Frontal cortex (tissue), 4 donors: ENCODE data around the gene JUND. TPM values are rescaled to one million over a fixed set of nuclear protein-coding genes. Genes with fewer than 3 reads are reported as not detected.
A peak's percentile ranks its signal among the peaks of the same experiment; 100 is the strongest.

ENCODE experiments used
- DNase-seq, 2 donors: peaks; one replicate each; pipeline ENCODE4 v3.0.0; 2012; ENCODE audit warnings: low spot score in 2 of 2
- FAIRE-seq: peaks from 2 replicates; lab custom pipeline; 2012; peaks lifted over from hg19 to GRCh38; lab: Jason Lieb, UNC
- small RNA-seq: library from RNA; depleted of rRNA; stranded (forward); fragments of <200 nt; gene quantifications from one replicate; pipeline ENCODE3, GENCODE V24; 2014
- total RNA-seq: library from RNA; depleted of rRNA; stranded (reverse); fragments of >200 nt; gene quantifications from one replicate; pipeline ENCODE4 v1.2.3, GENCODE V29; 2014
- donor health status: control.
- donor health status: control.
- donor health status: control.

JUND gene
- total RNA-seq, 1 donor from 2014 or later, result 35.5 TPM

DNA sequence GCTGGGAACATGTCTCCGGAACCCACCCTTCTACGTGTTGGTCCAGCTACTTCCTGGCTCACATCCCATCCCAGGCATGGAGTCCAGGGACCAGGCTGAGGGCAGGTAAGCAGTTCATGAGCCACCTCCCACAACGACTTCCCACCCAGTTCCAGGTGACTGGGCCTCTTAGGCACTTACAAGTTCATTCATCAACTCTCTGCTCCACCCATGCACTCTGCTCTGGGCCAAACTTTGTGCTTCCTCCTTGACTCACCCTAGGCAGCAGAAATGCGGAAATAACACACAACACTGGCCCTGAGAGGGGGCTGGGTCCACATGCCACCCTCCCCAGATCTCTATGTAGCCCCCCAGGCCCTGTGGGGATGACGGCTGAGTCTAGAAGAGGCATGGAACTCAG, 27.7 kb downstream of the JUND start:
- no peak for FAIRE-seq
- no peak for DNase-seq

DNA sequence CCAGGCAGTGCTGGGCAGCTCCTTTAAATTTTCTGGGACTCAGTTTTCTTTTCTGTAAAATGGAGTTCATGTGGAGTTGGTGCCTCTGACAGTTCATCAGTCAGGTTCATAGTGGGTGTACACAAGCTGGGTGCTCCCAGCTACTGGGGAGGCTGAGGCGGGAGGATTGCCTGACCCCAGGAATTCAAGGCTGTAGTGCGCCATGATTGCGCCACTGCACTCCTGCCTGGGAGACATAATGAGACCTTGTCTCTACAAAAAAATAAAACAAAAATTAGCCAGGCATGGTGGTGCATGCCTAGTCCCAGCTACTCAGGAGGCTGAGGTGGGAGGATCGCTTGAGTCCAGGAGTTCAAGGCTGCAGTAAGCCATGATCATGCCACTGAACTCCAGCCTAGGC, 28.3 kb downstream of the JUND start:
- DNase-seq (no peak), FAIRE-seq (no peak)

DNA sequence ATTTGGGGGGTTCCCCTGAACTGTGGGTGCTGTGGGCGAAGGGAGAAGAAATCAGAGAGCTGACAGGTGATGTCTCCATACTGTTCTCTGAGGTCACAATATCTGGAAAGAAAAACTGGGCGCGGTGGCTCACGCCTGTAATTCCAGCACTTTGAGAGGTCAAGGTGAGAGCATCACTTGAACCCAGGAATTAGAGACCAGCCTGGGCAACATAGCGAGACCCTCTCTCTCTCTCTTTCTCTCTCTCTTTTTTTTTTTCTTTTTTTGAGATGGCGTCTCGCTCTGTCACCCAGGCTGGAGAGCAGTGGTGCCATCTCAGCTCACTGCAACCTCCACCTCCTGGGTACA, 29.1 kb downstream of the JUND start:
- FAIRE-seq (no peak), DNase-seq (no peak)

DNA sequence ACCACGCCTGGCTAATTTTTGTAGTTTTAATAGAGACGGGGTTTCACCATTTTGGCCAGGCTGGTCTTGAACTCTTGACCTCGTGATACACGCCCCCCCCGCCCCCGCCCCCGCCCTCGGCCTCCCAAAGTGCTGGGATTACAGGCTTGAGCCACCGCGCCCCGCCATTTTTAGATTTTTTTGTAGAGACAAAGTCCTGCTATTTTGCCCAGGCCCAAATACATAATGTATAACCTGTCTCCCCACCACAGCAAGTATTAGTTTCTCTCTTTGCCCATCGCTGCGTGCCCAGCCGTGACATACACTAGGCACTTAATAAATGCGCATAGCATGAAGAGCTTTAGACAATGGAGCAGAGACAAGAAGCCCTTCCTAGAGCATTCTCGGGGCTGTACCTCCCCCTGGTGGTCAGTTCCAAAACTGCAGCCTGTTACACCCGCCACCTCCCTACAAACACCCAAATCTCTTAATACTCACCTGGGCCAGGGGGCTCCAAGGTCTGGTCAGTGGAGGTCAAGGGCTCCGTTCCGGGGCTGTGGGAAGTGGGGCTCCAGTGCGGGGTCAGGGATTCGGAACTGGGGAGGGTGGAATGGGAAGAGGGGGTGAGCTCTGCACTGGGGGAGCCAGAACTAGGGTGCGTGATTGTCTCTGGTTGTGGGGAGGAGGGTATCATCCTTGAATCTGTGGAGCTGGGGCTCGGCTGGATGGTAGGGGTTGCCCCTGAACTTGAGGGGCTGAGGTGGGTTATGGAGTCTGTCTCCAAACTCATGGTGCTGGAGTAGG, 29.6 kb downstream of the JUND start:
- peak; percentile 87 to 89 for DNase-seq
- FAIRE-seq, result no peak

DNA sequence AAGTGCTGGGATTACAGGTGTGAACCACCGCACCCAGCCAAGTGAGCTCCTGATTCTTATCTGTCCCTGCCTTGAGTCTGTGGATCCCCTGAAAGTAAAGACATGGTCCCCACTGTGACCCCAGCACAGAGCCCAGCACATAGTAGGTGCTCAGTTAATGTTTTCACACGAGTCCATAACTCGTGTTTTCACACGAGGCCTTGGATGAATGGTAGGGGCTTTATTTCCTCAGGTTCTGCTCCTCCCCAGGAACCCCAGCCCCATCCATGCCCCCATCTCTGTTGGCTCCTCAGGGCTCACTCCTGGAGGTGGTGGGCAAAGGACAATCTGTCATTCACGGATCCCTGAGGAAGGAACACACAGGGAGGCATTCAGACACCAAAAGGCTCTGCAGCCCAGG, 31.6 kb downstream of the JUND start:
- no peak for FAIRE-seq

DNA sequence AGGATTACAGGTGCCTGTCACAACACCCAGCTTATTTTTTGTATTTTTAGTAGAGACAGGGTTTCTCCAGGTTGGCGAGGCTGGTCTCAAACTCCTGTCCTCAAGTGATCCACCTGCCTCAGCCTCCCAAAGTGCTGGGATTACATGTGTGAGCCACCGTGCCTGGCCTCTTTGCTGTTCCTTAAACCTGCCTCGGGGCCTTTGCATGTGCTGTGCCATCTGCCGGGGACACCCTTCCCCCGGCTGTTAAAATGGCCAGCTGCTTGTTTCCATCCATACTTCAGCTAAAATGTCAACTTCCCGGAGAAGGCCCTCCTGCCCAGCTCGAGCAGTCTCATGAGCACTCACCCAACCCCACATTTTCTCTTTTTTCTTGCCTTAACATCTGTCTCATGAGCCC, 36.1 kb downstream of the JUND start:
- FAIRE-seq (no peak), DNase-seq (no peak)

More for the DNA sequence above, 31.6 kb downstream of the JUND start:
- DNase-seq, result no peak

DNA sequence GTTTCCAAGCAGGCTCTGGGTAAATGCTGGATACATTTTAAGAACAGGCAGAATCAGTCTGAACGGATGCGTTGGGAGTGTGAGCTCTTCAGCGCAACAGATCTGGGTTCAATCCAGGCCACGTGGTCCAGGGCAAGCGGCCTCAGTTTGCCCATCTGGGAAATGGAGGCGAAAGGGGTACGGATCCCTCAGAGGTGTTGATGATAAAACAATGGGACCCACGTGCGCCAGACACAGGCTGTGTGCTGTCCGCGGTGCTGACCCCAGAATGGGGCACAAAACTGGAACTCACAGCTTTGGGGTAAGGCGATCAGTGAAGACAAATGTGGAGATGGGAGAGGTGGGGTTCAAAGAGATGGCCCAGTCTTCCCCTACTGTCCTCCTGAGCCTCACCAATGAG, 42.1 kb downstream of the JUND start:
- DNase-seq (no peak), FAIRE-seq (no peak)

DNA sequence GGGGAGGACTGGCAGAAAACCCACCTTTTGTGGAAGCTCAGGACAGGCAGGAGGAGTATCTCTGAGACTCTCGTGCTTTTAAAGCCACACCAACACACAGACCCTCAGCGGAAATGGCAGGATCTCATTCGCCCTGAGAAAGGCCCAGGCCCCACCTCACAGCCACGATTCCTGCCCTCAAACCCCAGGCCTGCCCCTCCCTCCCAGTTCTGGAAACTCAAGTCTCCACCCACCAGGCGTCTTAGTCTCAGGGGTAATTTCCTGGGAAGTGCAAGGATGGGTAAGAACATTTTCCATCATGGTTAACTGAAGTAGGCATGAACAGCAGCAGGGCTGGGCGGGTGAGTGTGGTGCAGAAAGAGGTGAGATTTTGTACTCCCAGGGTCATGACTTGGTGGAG, 47.2 kb downstream of the JUND start:
- DNase-seq (no peak), FAIRE-seq (no peak)

DNA sequence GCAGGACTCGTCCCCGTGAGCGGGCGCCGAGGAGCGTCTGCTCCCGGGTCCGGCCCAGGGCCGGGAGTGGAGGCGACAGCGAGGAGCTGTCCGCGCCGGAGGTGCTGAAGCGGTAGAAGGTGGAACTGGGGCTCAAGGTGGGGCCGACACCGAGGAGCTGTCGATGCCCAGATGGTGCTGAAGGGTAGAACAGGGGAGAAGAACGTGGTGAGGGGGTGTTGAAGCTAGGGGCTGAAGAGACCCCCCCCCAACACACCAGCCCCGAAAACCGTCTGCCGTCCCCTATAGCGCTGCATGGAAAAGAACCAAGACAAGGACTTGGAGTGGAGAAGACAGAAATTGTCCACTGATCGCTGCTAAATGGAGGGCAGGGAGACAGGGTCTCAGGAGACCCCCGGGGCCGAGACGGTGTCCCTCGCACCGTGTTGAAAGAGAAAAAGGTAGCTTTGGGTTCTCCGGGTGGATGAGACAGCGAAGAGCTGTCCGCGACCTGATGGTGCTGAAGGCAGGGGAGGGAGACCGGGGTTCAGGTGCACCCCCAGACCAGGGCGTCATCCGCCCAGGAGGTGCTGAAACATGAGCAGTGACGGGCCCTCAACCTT, 48.1 kb downstream of the JUND start:
- DNase-seq (peak in 1 of 2 donors; percentile 64), FAIRE-seq (no peak)

DNA sequence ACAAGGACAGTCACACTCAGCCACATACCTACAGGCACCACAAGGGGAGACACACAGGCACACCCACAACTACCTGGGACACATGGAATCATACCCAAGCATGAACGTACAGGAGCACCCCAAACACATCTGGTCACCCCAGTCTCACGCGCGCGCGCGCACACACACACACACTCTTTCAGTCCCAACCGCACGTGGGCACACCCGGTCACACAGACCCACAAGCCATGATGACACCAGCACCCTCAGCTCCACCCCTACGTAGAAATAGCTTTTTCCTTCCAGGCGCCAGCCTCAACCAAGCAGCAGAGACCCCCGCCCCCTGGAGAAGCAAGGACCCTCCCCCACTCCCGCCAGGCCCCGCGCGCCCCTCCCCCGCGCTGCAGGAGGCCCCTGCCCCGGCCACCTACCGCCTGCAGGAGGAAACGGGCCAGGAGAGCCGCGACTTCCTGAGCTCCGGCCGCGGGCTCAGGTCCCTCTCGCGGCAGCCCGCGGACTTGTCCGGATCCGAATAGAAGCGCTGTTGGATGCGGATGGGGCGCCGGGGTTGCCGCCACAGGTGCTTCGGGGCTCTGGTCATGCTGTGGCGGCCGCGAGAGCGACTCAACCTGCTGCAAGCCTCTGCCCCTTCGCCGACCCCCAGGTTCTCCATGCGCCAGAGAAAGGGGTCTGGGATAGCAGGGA, 48.7 kb downstream of the JUND start:
- no peak for FAIRE-seq
- no peak for DNase-seq

DNA sequence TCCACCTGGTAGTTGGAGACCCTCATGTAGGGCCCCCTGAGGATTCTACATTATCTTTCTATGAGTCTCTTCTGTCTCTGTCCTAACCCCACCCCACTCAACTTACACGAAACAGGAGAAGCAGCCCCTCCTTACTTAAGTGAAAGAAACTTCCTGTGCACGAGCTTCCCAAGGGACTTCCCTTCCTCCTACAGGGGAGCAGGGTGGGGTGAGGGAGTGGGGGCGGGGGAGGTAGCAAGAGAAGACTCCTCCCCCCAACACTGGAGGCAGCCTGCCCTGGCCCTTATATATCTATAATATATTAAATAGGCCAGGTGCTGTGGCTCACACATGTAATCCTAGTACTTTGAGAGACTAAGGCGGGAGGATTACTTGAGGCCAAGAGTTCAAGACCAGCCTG, 49.6 kb downstream of the JUND start:
- FAIRE-seq (no peak), DNase-seq (no peak)

DNA sequence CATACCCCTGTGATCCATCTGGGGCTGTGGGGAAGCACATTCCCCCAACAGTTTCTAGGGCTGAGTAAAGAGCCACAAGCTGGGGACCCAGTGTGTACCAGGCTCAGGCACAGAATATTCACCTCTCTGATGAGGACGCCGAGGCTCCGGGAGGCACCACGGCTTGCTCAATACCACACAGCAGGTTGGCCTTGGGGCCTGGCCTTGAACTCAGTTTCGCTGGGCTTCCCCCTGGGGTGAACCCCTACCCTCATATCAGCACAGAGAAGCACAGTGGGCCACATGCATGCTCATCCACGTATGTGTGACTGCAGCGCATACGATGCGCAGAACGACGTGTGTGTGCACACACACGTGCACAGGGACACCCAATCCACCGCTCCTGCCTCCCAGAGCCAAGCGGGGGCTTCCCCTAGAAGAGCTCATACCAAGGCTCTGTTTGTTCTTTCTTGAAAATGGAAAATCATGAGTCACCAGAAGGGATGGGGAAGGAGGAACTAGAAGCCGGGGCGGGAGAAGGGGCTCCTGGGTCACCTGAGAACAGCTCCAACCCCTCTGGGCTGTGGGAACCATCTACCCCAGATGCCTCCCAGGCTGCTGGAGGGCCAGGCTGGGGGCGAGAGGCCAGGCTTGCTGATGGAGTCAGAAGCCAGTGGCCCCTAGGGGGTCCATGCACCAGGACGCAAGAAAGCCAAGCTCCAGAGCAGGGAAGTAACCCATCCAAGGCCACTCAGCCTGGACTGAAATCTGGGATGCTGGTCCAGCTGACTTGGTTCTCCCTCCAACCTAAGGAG, 50.3 kb downstream of the JUND start:
- DNase-seq (no peak), FAIRE-seq (no peak)

DNA sequence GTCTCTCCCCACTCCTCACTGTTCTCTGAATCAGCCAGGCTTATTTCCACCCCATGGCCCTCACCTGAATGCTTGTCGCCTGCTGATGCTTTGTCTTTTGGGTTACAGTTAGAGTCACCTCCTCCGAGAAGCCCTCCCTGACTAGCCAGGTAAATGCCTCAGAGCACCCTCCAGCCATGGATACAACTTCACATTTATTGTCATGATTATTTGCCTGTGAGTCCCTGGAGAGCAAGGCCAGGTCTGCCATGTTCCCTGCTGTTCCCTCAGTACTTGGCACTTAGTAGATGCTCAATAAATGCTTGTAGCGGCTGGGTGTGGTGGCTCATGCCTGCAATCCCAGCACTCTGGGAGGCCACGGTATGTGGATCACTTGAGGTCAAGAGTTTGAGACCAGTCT, 51.5 kb downstream of the JUND start:
- no peak for FAIRE-seq

More for the DNA sequence above, 51.5 kb downstream of the JUND start:
- DNase-seq, result no peak

Small RNA genes lying within 50 kb of the gene (small RNA-seq; reads per million reads assigned to genes)
- gene MIR3188 (0.10 reads per million), gene RPL39P38 (not detected)

Other genes with a start within 250 kb of the JUND start
- 0.41 TPM for gene IL12RB1, start 194.7 kb downstream of the JUND start, total RNA-seq
- gene MAST3, start 183.8 kb downstream of the JUND start, total RNA-seq, result 4.5 TPM
- 24.9 TPM for gene PIK3R2, start 128.5 kb downstream of the JUND start, total RNA-seq
- gene IFI30, start 107.8 kb downstream of the JUND start, total RNA-seq, result 0.41 TPM
- 4.5 TPM for gene MPV17L2, start 88.4 kb downstream of the JUND start, total RNA-seq
- gene RAB3A, start 77.6 kb downstream of the JUND start, total RNA-seq, result 42.0 TPM
- gene PDE4C, start 55.2 kb downstream of the JUND start, total RNA-seq, result 1.2 TPM
- 0.41 TPM for gene IQCN, start 7.2 kb downstream of the JUND start, total RNA-seq
- 80.3 TPM for gene LSM4, start 41.5 kb upstream of the JUND start, total RNA-seq
- 18.3 TPM for gene PGPEP1, start 59.0 kb upstream of the JUND start, total RNA-seq
- not detected for gene GDF15, start 104.5 kb upstream of the JUND start, total RNA-seq
- 0.41 TPM for gene LRRC25, start 116.0 kb upstream of the JUND start, total RNA-seq
- 69.3 TPM for gene SSBP4, start 137.8 kb upstream of the JUND start, total RNA-seq
- 62.8 TPM for gene ISYNA1, start 156.5 kb upstream of the JUND start, total RNA-seq
- 7.7 TPM for gene ELL, start 240.4 kb upstream of the JUND start, total RNA-seq